GM18498 (cell line): ENCODE measurements around the gene BEX4.
"Not testable (repeated sequence)": the region's sequence is repeated elsewhere in the genome, so short reads cannot be mapped to it uniquely, and the experiment has no call there.

Experiments used
- ATAC-seq: cut with Tn5 transposase; IDR thresholded peaks from one replicate; pipeline ENCODE4 v1.9.1; 2021; ENCODE audit warnings: mild to moderate bottlenecking, moderate library complexity; ENCODE audit not compliant: unreplicated experiment

BEX4 gene

DNA sequence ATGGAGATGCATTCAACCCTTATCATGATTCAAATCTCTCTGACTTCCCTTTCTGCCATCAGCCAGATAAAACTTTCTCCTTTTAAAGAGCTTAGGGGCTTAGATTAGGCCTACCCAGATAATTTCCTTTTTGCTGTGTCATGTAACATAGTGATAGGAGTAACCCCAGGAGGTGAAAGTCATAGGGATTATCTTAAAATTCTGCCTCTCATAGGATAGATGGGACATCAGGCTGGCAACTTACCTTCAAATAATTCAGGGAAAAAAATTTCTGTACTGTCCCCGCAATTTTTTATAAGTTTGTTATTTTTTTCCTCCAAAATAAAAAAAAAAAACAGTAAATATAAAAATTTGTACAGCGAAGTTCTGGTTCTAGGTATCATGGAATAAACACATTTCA is 20.7 kb downstream of the BEX4 start:
- ATAC-seq, result not testable (repeated sequence)

DNA sequence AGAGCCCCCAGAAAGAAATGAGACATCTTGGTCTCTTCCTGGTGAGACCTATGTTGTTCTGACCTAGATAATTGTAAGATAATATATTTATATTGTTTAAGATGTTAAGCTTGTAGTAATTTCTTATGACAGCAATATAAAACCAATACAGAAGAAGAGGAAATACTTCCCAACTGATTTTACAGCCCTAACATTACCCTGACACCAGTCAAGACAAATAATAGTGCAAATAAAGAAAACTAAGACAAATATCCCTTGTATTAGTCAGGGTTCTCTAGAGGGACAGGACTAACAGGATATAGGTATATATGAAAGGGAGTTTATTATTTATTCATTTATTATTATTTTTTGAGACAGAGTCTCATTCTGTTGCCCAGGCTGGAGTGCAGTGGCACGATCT is 21.4 kb downstream of the BEX4 start:
- no peak for ATAC-seq

DNA sequence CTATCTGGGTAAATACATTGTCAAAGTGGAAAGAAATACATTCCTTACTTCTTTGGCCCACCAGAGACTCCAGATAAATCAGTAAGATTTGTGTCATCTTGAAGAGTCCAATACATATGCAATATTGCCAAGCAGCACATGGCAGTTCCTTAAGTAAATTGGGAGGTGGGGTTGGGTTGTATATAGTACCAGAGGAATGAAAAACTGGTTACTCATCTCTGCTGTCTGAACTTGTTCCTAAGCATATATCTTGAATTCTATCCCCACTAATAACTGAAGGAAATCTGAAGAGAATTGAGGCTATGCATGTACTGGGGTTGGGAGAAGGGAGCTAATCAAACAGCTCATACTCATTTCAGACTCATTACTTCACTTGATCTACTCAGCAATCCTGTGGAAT is 25.2 kb downstream of the BEX4 start:
- ATAC-seq, result no peak

DNA sequence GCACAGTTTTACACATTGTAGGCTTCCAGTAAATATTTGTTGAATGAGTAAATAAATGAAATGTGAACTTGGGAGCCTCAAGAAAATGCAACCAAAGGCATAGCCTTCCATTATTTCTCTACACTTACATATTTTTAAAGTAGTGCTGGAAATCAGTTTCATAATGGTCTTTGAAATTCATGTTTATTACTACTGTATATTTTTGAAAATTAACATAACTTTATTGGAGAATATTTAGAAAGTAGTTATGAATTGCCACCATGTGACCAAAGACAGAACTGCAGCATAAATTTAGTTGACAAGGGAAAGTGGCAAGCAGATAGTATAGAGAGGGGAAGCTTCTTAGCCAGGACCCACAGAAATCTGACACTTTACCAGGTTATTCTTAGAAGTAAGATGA is 33.6 kb downstream of the BEX4 start:
- ATAC-seq, result peak; percentile 54

- no peak for ATAC-seq
Observed at GRCh38 chrX:103249805-103250204, 34.9 kb downstream of the BEX4 start.

DNA sequence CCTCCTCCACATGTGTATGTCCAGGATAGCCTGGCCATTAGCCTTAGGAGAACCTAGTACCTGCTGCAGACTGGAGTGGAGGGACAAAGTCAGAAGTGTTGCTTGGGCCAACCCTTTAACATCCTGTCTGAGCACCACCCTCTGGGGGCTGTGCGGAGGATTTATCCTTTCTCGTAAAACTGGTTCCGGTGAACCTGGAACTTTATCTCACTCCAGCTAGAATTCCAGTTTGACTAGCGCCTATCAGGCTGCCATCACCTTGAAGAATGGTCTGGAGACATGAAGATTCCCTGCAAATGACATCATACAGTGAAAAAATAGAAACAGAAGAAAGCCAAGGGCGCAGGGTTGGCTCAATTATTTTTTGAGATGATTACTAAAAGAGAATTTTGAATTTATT is 36.1 kb downstream of the BEX4 start:
- no peak for ATAC-seq

GRCh38 chrX:103253608-103254007 is 38.7 kb downstream of the BEX4 start:
- ATAC-seq, result no peak

DNA sequence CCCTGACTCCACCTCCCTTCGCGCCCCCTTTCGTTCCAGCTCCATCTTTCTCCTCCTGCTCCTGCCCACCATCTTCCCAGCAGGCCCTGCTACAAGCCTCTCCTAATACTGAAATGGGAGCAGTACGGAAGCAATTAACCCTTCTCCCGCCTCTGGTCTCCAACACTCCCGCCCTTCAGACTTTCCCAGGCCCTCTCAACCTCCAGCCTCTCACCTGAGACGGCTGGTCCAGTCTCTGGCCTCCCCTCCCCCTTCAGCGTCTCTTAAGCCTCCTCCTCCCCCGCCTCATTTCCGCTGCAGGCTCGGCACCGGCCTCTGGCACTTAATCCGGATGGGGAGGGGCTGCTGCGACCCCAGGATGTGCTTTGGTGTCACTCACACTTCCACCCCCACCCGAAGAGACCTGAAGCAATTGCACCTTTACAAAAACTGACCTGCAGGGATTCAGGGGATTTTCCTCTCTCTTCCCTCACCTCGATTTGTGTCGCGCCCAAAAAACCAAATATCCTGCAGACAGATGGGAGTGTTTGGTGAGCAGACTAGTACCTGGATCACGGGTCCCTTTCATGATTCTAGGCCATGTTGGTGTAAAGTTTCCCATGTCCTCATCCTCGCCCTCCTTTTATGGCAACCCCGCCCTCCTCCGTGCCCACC is 39.4 kb downstream of the BEX4 start:
- peak; percentile 65 for ATAC-seq

DNA sequence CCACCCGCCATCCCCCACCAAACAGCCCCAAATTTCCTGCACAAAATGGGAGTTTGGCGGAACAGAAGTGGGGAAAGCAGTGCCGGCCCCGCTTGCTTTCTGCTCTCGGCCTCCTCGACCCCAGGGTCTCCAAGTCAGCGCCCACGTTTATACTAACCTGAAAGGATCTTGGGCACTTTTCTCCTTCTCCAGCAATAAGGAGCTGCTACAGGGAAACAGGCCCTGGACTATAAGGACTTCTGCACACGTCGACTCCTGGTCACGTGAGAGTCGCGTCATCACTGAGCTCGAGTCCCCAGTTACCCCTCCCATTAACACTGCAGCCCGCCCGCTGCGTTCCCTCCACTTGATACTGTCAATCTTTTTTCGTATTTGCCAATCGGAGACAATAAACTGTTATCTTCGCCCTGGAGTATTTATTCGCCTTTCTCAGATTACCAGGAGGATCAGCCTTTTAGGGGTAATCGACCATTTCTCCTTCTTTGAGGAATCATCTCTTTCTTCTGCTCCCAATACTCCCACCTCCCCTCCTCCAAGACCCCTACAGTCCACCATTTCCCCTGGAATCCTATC is 40.1 kb downstream of the BEX4 start, which contains the start of gene TCEAL8:
TCEAL8 (minus strand) TSS at position 235 of the 573 bp plus-strand sequence. CDS start 1,176 bp downstream, outside the sequence.
- ATAC-seq, result peak; percentile 99

DNA sequence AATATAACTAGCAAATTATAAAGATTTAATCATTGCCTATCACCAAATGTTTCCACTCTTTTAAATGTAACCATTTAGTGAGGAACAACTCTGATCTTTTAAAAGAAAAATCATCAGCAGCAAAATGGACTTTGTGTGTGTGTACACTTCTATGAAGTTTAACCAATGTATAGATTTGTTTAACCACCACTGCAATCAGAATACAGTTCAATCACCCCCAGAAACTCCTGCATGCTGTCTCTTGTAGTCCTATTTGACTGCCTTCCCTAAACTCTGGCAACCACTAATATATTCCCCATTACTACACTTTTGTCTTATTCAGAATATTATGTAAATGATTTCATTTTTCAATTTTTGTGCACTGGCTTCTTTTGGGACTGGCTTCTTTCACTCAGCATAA is 41.7 kb downstream of the BEX4 start:
- ATAC-seq, result no peak

DNA sequence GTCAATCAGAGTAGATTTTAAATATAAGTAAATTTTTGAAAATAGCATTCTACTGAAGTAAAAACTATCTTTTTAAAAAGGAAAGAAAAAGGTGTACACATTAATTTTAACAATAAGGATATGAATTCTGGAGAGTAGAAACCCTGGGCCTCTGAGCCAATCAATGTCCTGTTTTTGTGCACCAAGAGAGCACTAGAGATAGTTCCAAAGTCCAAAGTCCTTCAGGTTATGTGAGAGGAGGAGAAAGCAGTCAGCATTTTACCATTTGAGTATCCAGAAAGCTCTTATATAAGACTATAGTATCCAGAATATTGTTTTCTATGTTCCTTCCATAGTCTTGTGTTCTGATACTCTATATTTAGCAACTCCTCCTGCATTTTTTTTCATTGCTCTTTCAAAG is 43.4 kb downstream of the BEX4 start:
- no peak for ATAC-seq
